Activated T-cell treated with anti-CD3 and anti-CD28 coated beads, Interleukin-2, amount 50 U/mL, for 24 hours (primary cell): Measurements from ENCODE around the gene IL1RAP.

ENCODE experiments used
- DNase-seq: peaks from one replicate; pipeline ENCODE4 v3.0.0-alpha.2; 2020
- H3K27ac Mint-ChIP-seq: 2 replicates; pipeline ENCODE4 v1.8.0; 2020; ENCODE audit warnings: mild to moderate bottlenecking, mixed read lengths
- H3K27me3 Mint-ChIP-seq: 2 replicates; pipeline ENCODE4 v1.8.0; 2020; ENCODE audit warnings: mixed read lengths
- H3K36me3 Mint-ChIP-seq: 2 replicates; pipeline ENCODE4 v1.8.0; 2020; ENCODE audit warnings: low read depth, mixed read lengths
- H3K4me1 Mint-ChIP-seq: 2 replicates; pipeline ENCODE4 v1.8.0; 2020; ENCODE audit warnings: low read depth, mixed read lengths
- H3K4me3 Mint-ChIP-seq: 2 replicates; pipeline ENCODE4 v1.8.0; 2020; ENCODE audit warnings: mild to moderate bottlenecking, moderate library complexity, mixed read lengths
- H3K9me3 Mint-ChIP-seq: 2 replicates; pipeline ENCODE4 v1.8.0; 2020; ENCODE audit warnings: mixed read lengths

IL1RAP gene

DNA sequence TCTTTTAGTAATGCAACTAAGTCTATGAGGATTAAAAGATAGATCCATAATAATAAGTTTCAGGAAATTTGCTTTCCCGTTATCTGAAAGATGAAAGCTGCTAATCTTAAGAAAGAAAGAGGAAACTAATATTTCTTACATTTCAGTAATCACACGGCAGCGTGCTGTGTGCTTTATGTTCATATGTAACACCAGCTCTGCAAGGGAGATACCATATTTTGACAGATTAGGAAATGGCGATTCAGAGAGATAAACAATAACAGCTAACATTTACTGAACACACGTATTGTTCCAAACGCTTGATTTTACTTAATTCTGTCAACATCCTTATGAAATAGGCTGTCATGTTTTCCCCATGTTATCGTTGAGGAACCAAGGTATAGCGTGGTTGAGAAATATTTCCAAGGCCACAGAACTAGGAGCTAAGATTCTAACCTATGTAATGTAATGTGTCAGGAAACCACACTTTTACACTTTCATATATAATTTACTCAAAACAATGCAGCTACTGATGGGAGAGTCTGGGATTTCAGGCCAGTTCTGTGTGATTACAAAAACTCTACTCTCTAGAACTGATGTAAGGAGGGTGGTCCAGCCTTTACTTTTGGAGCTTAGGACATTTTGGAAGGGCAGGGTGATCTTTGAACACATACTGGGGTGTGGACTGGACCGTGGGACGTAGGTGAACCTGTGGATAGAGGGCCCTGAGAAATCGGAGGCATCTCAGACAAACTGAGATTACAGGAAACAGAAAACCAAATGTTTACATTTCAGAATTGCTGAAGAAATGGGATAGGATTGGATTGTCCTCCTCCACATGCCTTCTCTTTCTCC is 100.6 kb downstream of the IL1RAP start:
- Mint-ChIP-seq H3K4me1 (peaks cover 56% of the 10 kb centered on the region), H3K27ac (peak overlapping the region; percentile 19), H3K27me3 (no peaks in the 10 kb centered on the region), H3K36me3 (peaks cover 54% of the 10 kb centered on the region), H3K9me3 (peaks cover 5% of the 10 kb centered on the region), H3K4me3 (no peak overlapping the region)
- no peak for DNase-seq

DNA sequence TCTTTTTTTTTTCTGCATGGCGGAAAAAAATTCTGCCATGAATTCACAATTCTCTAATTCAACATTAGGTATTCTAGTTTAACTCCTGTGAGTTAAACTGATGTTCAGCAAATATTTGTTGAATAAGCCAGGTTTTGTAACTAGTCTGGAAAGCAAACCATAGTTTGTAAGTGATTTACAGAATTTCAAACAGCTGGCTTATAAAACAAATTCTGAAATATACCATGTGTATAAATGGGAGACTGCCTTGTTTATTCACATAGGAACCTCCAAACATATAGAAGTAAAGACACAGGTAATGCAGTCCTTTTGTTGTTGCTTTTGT is 101.1 kb downstream of the IL1RAP start:
- peaks cover 59% of the 10 kb centered on the region for H3K4me1 Mint-ChIP-seq
- peaks cover 5% of the 10 kb centered on the region for H3K9me3 Mint-ChIP-seq
- no peaks in the 10 kb centered on the region for H3K27me3 Mint-ChIP-seq
- DNase-seq = no peak
- no peak overlapping the region for H3K4me3 Mint-ChIP-seq
- H3K27ac Mint-ChIP-seq = no peak overlapping the region
- H3K36me3 Mint-ChIP-seq = peaks cover 49% of the 10 kb centered on the region

DNA sequence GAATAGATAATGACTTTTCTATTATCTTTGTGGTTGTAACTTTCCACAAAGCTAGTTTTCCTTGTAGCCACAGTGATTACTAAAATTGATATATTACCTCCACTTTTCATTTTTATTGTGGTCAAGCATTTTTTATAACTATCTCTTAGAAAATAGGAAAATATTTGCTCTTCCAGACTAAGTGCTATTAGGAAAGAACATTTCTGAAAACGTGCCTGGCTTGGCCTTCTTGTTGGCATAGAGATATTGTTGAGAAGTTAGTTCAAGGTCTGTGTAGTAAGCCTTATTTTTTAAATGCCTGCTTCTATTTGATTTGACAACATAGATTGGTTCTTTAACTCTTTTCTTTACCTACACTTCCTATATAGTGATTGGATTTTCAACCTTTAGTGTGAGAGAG is 101.7 kb downstream of the IL1RAP start:
- Mint-ChIP-seq H3K9me3 (peaks cover 5% of the 10 kb centered on the region), H3K27me3 (no peaks in the 10 kb centered on the region), H3K36me3 (peaks cover 50% of the 10 kb centered on the region), H3K4me1 (peaks cover 64% of the 10 kb centered on the region), H3K4me3 (no peak overlapping the region), H3K27ac (peak overlapping the region; percentile 97)
- no peak for DNase-seq

DNA sequence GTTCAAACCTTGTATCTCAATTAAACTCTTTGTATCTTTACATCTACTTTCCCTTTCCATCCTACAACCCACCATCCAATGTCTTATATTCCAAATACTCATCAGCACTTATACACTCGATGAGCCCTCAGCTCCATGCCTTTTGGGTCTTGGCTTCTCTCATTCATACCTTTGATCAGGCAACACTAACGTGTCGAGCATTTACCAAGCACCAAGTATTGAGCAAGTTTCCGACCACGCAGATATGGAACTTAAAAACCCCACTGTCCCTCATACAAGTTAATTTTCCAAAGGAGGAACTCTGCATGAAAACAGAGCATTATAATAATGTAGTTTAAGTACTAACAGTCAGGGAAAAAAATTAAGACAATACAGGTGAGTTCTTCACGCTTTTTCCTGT is 102.8 kb downstream of the IL1RAP start:
- DNase-seq = no peak
- peak overlapping the region; percentile 97 for H3K27ac Mint-ChIP-seq
- no peaks in the 10 kb centered on the region for H3K27me3 Mint-ChIP-seq
- H3K36me3 Mint-ChIP-seq = peaks cover 52% of the 10 kb centered on the region
- peaks cover 70% of the 10 kb centered on the region for H3K4me1 Mint-ChIP-seq
- peak overlapping the region; percentile 16 for H3K4me3 Mint-ChIP-seq
- peaks cover 5% of the 10 kb centered on the region for H3K9me3 Mint-ChIP-seq

DNA sequence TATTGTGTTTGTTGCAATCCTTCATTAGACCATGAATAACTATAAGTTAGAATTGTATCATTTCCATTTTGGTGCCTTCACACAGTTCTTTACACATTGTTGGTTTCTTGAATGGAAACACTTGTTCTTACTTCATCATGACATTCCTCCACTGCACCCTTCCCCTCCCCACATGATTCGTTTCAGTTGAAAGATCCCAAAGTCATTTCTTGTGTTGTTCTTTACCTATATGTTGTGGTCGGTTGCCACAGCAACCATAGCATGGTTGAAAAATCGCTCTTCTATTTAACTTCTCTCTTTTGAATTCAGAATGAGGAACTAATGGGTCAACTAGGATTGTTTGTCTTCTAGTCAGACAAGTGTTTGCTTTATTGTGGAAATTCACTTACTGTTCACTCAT is 103.3 kb downstream of the IL1RAP start:
- peaks cover 54% of the 10 kb centered on the region for H3K36me3 Mint-ChIP-seq
- peaks cover 74% of the 10 kb centered on the region for H3K4me1 Mint-ChIP-seq
- DNase-seq = no peak
- peaks cover 5% of the 10 kb centered on the region for H3K9me3 Mint-ChIP-seq
- peak overlapping the region; percentile 16 for H3K4me3 Mint-ChIP-seq
- peak overlapping the region; percentile 97 for H3K27ac Mint-ChIP-seq
- H3K27me3 Mint-ChIP-seq = no peaks in the 10 kb centered on the region

DNA sequence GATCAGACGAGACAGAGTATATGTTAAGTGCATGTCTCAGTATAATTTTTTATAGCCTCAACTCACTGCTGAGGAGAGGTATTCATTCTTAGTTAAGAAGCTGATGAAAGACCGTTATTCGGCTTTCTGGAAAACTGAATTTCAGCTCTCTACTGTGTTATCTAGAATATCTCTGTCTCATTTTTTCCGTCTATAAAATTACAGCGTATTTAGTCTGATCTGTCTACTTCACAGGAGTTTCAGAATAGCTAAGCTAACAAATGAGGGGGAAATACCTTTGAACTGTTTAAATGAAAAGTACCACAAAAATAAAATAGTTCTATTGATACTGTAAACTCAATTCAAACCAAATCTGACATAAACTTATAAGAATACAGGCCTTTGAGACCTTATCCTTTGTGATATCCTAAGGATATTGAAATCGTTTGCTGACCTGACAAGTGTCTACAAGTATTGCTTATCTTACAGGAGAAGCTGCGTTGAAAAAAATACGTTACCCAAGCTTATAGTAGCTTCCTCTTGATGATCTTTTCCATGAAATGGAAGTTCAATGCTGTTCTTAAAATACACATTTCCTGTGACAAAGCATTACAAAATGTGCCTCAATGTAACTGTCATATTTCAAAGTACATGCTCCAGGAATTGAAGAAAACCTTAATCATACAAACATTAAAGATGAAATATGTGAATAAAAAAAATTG is 104.6 kb downstream of the IL1RAP start:
- Mint-ChIP-seq H3K4me3 (peak overlapping the region; percentile 60), H3K36me3 (peaks cover 59% of the 10 kb centered on the region), H3K27ac (peak overlapping the region; percentile 97), H3K4me1 (peaks cover 76% of the 10 kb centered on the region), H3K27me3 (no peaks in the 10 kb centered on the region), H3K9me3 (peaks cover 5% of the 10 kb centered on the region)
- DNase-seq = no peak

DNA sequence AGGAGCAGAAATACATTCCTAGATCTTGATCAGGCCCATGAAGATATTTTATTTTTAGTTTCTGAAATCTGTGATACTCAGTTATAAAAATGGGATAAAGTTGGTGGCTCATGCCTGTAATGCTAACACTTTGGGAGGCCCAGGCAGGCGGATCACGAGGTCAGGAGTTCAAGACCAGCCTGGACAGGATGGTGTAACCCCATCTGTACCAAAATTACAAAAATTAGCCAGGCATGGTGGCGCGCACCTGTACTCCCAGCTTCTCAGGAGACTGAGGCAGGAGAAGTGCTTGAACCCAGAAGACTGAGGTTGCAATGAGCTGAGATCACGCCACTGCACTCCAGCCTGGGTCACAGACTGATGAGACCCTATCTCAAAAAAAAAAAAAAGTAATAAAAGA is 105.5 kb downstream of the IL1RAP start:
- no peaks in the 10 kb centered on the region for H3K27me3 Mint-ChIP-seq
- H3K9me3 Mint-ChIP-seq = peaks cover 5% of the 10 kb centered on the region
- no peak for DNase-seq
- H3K4me1 Mint-ChIP-seq = peaks cover 74% of the 10 kb centered on the region
- H3K27ac Mint-ChIP-seq = peak overlapping the region; percentile 97
- H3K4me3 Mint-ChIP-seq = peak overlapping the region; percentile 60
- H3K36me3 Mint-ChIP-seq = peaks cover 67% of the 10 kb centered on the region

DNA sequence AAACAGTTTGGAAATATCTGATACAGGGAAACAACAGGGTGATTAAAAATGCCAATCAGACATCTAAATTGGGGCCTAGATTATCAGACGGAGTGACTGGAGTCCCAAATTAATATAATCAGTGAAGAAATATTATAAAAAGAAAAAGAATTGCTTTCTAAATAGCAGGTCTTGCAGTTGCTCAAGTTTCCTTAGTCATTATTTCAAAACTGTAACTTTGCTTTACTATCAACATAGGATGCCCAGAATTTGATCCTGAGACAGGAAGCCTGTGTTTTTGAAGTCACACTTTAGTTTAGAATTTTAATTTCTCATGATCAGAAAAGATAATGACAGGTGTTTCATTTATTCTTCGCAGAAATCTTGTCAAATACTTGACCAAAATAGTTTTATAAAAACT is 105.9 kb downstream of the IL1RAP start:
- peak overlapping the region; percentile 97 for H3K27ac Mint-ChIP-seq
- no peak overlapping the region for H3K4me3 Mint-ChIP-seq
- peaks cover 70% of the 10 kb centered on the region for H3K4me1 Mint-ChIP-seq
- no peaks in the 10 kb centered on the region for H3K27me3 Mint-ChIP-seq
- DNase-seq = no peak
- peaks cover 5% of the 10 kb centered on the region for H3K9me3 Mint-ChIP-seq
- peaks cover 67% of the 10 kb centered on the region for H3K36me3 Mint-ChIP-seq

DNA sequence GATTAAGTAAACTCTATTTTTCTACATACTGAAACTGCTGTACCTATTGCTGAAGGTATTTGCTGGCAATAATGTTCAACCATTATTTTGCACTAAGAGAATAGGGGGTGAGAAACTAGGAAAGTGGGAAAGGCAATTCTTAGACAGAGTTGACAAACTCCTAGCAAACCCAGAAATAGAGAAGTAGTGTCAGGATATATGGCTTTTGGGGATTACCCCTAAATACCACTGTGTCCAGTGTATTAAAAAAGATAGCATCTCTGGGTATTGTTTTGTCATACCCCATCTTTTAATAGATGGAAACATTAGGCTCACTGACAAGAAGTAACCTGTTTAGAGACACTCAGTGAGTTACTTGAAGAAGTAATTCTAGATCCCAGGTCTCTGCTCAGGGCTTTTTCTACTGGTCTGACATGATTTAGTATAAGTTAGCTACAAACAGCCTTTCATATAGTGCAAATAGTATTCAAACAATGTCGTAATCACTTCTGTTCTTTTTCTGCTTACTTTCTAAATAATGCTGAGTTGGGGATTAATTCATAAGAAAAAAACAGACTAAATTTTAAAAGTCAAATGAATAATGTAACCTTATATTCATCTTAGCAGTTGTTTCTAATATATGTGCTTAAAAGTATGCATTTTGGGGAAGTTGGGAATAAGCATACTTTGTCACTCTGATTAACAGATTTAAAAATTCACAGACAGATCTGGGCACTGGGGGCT is 107.2 kb downstream of the IL1RAP start:
- peaks cover 64% of the 10 kb centered on the region for H3K36me3 Mint-ChIP-seq

DNA sequence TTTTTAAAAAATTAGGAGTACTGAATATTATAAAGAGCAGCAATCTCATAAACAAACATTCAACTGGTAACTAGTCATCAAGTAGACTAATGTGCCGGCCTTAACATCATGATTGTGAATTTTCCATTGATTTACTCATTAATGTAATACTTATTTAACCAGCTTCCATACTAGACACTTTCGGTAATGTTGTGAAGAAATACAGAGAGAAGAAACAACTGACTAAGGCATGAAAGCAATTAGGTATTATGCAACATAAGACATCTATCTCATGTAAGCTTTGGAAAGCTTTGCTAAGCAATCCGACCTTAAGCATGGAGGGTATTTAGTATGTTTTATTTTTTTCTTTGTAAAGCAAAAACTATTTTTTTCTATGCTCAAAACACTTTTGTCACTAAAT is 108.0 kb downstream of the IL1RAP start:
- H3K27me3 Mint-ChIP-seq = no peaks in the 10 kb centered on the region
- H3K4me1 Mint-ChIP-seq = peaks cover 48% of the 10 kb centered on the region
- DNase-seq = no peak
- H3K36me3 Mint-ChIP-seq = peaks cover 59% of the 10 kb centered on the region
- H3K9me3 Mint-ChIP-seq = peaks cover 2% of the 10 kb centered on the region
- no peak overlapping the region for H3K27ac Mint-ChIP-seq
- no peak overlapping the region for H3K4me3 Mint-ChIP-seq

More for the DNA sequence above, 107.2 kb downstream of the IL1RAP start:
- peaks cover 5% of the 10 kb centered on the region for H3K9me3 Mint-ChIP-seq
- H3K27me3 Mint-ChIP-seq = no peaks in the 10 kb centered on the region
- no peak overlapping the region for H3K4me3 Mint-ChIP-seq
- H3K27ac Mint-ChIP-seq = no peak overlapping the region
- peaks cover 57% of the 10 kb centered on the region for H3K4me1 Mint-ChIP-seq
- DNase-seq = no peak

DNA sequence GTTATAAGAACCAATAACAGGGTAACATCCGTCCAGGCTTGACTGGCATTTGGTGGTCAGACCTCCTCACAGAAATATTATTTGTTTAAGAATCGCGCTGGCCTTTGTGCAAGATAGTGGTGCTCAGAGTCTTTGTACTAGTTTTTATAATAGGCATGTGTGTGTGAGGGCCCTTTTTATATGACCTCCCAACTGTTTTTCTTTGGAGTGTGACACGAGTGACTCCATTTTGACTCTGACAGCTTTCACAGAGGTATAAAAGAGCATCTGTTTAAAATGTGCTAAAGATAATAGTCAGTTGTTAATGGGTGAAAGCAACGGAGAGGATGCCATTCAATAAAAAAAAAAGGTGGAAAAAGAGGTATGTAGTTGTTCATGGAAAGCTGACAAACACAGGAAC is 110.4 kb downstream of the IL1RAP start:
- Mint-ChIP-seq H3K9me3 (no peaks in the 10 kb centered on the region), H3K4me3 (no peak overlapping the region), H3K4me1 (peaks cover 24% of the 10 kb centered on the region), H3K36me3 (peaks cover 71% of the 10 kb centered on the region), H3K27me3 (no peaks in the 10 kb centered on the region), H3K27ac (no peak overlapping the region)
- DNase-seq = no peak

DNA sequence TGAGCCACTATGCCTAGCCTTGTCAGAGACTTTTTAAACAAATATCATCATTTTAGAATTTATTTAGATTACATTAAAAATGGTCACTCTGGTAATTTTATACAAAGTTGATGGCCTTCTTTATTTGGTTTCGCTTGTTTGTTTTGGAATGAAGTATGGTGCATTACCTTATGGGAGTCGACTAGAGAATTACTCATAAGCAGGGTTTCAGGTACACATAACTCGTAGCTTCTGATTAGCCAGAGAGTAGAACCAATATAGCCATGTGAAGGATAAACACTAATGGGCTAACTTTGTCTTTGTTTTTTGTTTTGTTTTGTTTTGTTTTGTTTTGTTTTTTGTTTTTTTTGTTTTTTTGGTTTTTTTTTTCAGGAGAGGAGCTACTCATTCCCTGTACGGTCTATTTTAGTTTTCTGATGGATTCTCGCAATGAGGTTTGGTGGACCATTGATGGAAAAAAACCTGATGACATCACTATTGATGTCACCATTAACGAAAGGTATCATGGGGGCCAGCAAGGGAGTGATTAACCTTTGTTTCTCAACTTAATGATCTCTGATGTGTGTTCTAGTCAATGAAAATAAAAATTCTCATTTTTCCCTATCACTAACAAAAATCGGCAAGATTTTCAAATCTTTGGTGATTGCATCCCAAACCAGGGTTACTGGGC is 113.2 kb downstream of the IL1RAP start:
- DNase-seq = no peak
- no peaks in the 10 kb centered on the region for H3K27me3 Mint-ChIP-seq
- peaks cover 9% of the 10 kb centered on the region for H3K4me1 Mint-ChIP-seq
- no peak overlapping the region for H3K27ac Mint-ChIP-seq
- H3K36me3 Mint-ChIP-seq = peaks cover 72% of the 10 kb centered on the region
- H3K4me3 Mint-ChIP-seq = no peak overlapping the region
- no peaks in the 10 kb centered on the region for H3K9me3 Mint-ChIP-seq

DNA sequence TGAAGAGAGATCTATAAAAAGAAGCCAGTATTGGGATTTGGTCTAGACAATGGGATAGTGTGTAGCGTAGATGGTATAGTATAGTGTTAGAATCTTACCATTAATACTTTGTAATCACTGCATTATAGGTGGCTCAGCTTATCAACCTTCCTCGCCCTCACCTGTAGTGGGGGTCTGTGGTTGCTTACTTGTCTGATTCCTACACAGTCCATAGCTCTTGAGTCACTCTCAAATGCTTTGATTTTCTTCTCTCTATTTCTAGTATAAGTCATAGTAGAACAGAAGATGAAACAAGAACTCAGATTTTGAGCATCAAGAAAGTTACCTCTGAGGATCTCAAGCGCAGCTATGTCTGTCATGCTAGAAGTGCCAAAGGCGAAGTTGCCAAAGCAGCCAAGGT is 115.2 kb downstream of the IL1RAP start:
- DNase-seq = no peak
- Mint-ChIP-seq H3K27ac (no peak overlapping the region), H3K9me3 (no peaks in the 10 kb centered on the region), H3K4me1 (peaks cover 4% of the 10 kb centered on the region), H3K4me3 (no peak overlapping the region), H3K36me3 (peaks cover 60% of the 10 kb centered on the region), H3K27me3 (no peaks in the 10 kb centered on the region)

DNA sequence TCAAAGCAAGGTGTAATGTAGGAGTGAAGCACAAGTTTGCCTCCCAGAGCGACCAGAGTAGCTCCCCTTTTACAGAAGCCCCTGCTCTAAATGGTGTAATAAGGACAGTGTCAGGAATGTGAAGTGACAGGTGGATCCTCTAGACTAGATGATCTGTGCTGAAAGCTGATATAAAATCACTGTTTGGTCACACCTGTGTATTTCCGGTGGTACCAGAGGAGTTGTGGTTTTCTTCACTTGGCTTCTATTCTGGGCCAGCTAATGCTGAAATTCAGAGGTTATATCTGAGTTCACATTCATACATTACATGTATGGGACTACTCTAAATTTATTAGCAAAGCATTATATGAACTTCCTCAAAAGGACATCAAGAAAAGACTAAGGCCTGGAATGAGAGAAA is 117.4 kb downstream of the IL1RAP start:
- Mint-ChIP-seq H3K4me1 (peaks cover 4% of the 10 kb centered on the region), H3K36me3 (peaks cover 50% of the 10 kb centered on the region), H3K27ac (no peak overlapping the region), H3K9me3 (no peaks in the 10 kb centered on the region), H3K4me3 (no peak overlapping the region), H3K27me3 (no peaks in the 10 kb centered on the region)
- DNase-seq = no peak
